A549 (cell line): ENCODE results near the gene LSM14B. TPM values are rescaled to one million over a fixed set of nuclear protein-coding genes. Genes with fewer than 3 reads are reported as not detected.

Source experiments
- ATAC-seq, 2 experiments: fragments of 200-7000 bp in 1 of 2; fragments of >200 bp in 1 of 2; cut with Nextera tagmentation in 1 of 2; cut with Tn5 transposase in 1 of 2; 3 replicates each; pipeline versions ENCODE4 v1.8.0 to v1.9.1; 2018 to 2020; ENCODE audit warnings: mild to moderate bottlenecking in 1 of 2, moderate library complexity in 1 of 2
- CTCF ChIA-PET: fragments of 300-600 bp; sonication (Branson Sonifier 250); formaldehyde crosslinking; extraction: SDS; loops from one replicate; lab custom pipeline; 2021; ENCODE audit warnings: antibody characterized with exemption, inconsistent platforms; lab: Yijun Ruan, JAX
- POLR2A ChIA-PET: fragments of 350-600 bp; formaldehyde crosslinking; extraction: SDS; loops from one replicate; lab custom pipeline; 2021; ENCODE audit warnings: antibody characterized with exemption, inconsistent platforms; lab: Yijun Ruan, JAX
- DNase-seq, 2 experiments: peaks; one replicate each; pipeline versions ENCODE4 v3.0.0 to v3.0.0-alpha.2; 2011 to 2016; ENCODE audit warnings: low read depth in 1 of 2, low spot score in 1 of 2
- FAIRE-seq: peaks from 2 replicates; lab custom pipeline; 2011; peaks lifted over from hg19 to GRCh38; lab: Jason Lieb, UNC
- H3K27ac ChIP-seq, 2 experiments: fragments of >200 bp; sonication (Bioruptor Twin); formaldehyde crosslinking; 3 replicates each; pipeline ENCODE4 v1.5.1; 2016 to 2017
- H3K4me1 ChIP-seq: fragments of >200 bp; sonication (Bioruptor Twin); formaldehyde crosslinking; 3 replicates; pipeline ENCODE4 v1.6.1; 2016
- H3K4me2 ChIP-seq: fragments of >200 bp; sonication (Bioruptor Twin); formaldehyde crosslinking; 3 replicates; pipeline ENCODE4 v1.6.1; 2016
- H3K4me3 ChIP-seq: fragments of >200 bp; sonication (Bioruptor Twin); formaldehyde crosslinking; 3 replicates; pipeline ENCODE4 v1.5.1; 2016
- H3K9me3 ChIP-seq: fragments of >200 bp; sonication (Bioruptor Twin); formaldehyde crosslinking; 3 replicates; pipeline ENCODE4 v1.6.1; 2016
- ATOH8 ChIP-seq: fragments of 250-450 bp; sonication (Bioruptor Pico); IDR thresholded peaks from 2 replicates; pipeline ENCODE4 v1.5.0; 2020; ENCODE audit warnings: low read depth, mild to moderate bottlenecking, moderate library complexity
- BHLHE40 ChIP-seq: IDR thresholded peaks from 2 replicates; pipeline ENCODE4 v1.6.1; 2012; ENCODE audit warnings: low read depth, low read length, inconsistent platforms
- CBX2 ChIP-seq: fragments of 200-600 bp; sonication (generic); IDR thresholded peaks from 2 replicates; pipeline ENCODE4 v1.6.1; 2016; ENCODE audit warnings: low read depth, mild to moderate bottlenecking, borderline replicate concordance
- CEBPB ChIP-seq, 2 experiments: fragments of >200 bp in 1 of 2; sonication (Bioruptor Twin) in 1 of 2; formaldehyde crosslinking in 1 of 2; IDR thresholded peaks; 2 replicates each; pipeline ENCODE4 v1.6.1; 2012 to 2016
- CHD2 ChIP-seq: fragments of 150-350 bp; IDR thresholded peaks from 2 replicates; pipeline ENCODE4 v1.6.1; 2014; ENCODE audit warnings: low read length; ENCODE audit not compliant: partially characterized antibody
- CHD4 ChIP-seq: fragments of 200-600 bp; sonication (generic); IDR thresholded peaks from 2 replicates; pipeline ENCODE4 v1.6.1; 2016; ENCODE audit warnings: antibody characterized with exemption, mild to moderate bottlenecking, borderline replicate concordance
- CTCF ChIP-seq: fragments of >200 bp; sonication (Bioruptor Twin); formaldehyde crosslinking; IDR thresholded peaks from 3 replicates; pipeline ENCODE4 v1.5.1; 2016
- EHMT2 ChIP-seq: fragments of 200-600 bp; sonication (generic); IDR thresholded peaks from 2 replicates; pipeline ENCODE4 v1.6.1; 2016; ENCODE audit warnings: antibody characterized with exemption, low read depth, mild to moderate bottlenecking, moderate library complexity
- EP300 ChIP-seq, 2 experiments: fragments of >200 bp; sonication (Bioruptor Twin); formaldehyde crosslinking; IDR thresholded peaks; 2 replicates in 1 of 2; 3 replicates in 1 of 2; pipeline ENCODE4 v1.6.1; 2016 to 2017
- FOSB ChIP-seq: fragments of 250-450 bp; sonication (Bioruptor Pico); IDR thresholded peaks from 2 replicates; pipeline ENCODE4 v1.5.0; 2020; ENCODE audit warnings: mild to moderate bottlenecking, moderate library complexity
- FOXS1 ChIP-seq: fragments of 250-450 bp; sonication (Bioruptor Pico); IDR thresholded peaks from 2 replicates; pipeline ENCODE4 v1.5.0; 2020; ENCODE audit warnings: mild to moderate bottlenecking, moderate library complexity
- HEYL ChIP-seq: fragments of 250-450 bp; sonication (Bioruptor Pico); IDR thresholded peaks from 2 replicates; pipeline ENCODE4 v1.8.0; 2021; ENCODE audit warnings: mild to moderate bottlenecking, moderate library complexity
- HMGXB4 ChIP-seq: fragments of 250-450 bp; sonication (Bioruptor Pico); IDR thresholded peaks from 2 replicates; pipeline ENCODE4 v1.5.0; 2021; ENCODE audit warnings: mild to moderate bottlenecking, moderate library complexity, borderline replicate concordance
- HOXA7 ChIP-seq: fragments of 250-450 bp; sonication (Bioruptor Pico); IDR thresholded peaks from 2 replicates; pipeline ENCODE4 v1.5.0; 2020; ENCODE audit warnings: mild to moderate bottlenecking, moderate library complexity
- HOXB5 ChIP-seq: fragments of 250-450 bp; sonication (Bioruptor Pico); IDR thresholded peaks from 2 replicates; pipeline ENCODE4 v1.5.0; 2020; ENCODE audit warnings: mild to moderate bottlenecking, moderate library complexity
- JUN ChIP-seq, 2 experiments: fragments of >200 bp; sonication (Bioruptor Twin); formaldehyde crosslinking; IDR thresholded peaks; 2 replicates in 1 of 2; 3 replicates in 1 of 2; pipeline ENCODE4 v1.6.1; 2016 to 2017
- JUNB ChIP-seq: fragments of >200 bp; sonication (Bioruptor Twin); formaldehyde crosslinking; IDR thresholded peaks from 2 replicates; pipeline ENCODE4 v1.6.1; 2016
- KDM5A ChIP-seq: fragments of 200-600 bp; sonication (generic); IDR thresholded peaks from 2 replicates; pipeline ENCODE4 v1.6.1; 2016; ENCODE audit warnings: antibody characterized with exemption, mild to moderate bottlenecking
- MYC ChIP-seq: IDR thresholded peaks from 2 replicates; pipeline ENCODE4 v1.6.1; 2012; ENCODE audit warnings: mild to moderate bottlenecking, inconsistent platforms, low read length, improper control_type of control experiment, borderline replicate concordance
- NFE2L2 ChIP-seq: fragments of 150-350 bp; conservative IDR thresholded peaks from 2 replicates; pipeline ENCODE4 v1.6.1; 2014; ENCODE audit warnings: low read length
- NPAS2 ChIP-seq: fragments of 250-450 bp; sonication (Bioruptor Pico); IDR thresholded peaks from 2 replicates; pipeline ENCODE4 v1.8.0; 2022; ENCODE audit warnings: mild to moderate bottlenecking, moderate library complexity, borderline replicate concordance
- PBX3 ChIP-seq: IDR thresholded peaks from 2 replicates; pipeline ENCODE4 v1.6.1; 2012
- POLR2AphosphoS2 ChIP-seq: conservative IDR thresholded peaks from 2 replicates; pipeline ENCODE4 v1.6.1; 2012; ENCODE audit warnings: low read length, improper control_type of control experiment, inconsistent platforms
- RFX5 ChIP-seq: fragments of 450-650 bp; IDR thresholded peaks from 2 replicates; pipeline ENCODE4 v1.7.1; 2014; ENCODE audit warnings: antibody characterized with exemption, mild to moderate bottlenecking, moderate library complexity
- RNF2 ChIP-seq: fragments of 200-600 bp; sonication (generic); IDR thresholded peaks from 2 replicates; pipeline ENCODE4 v1.6.1; 2016; ENCODE audit warnings: low read depth, mild to moderate bottlenecking, antibody characterized with exemption, moderate library complexity, borderline replicate concordance
- SMC3 ChIP-seq: fragments of >200 bp; sonication (Bioruptor Twin); formaldehyde crosslinking; IDR thresholded peaks from 3 replicates; pipeline ENCODE4 v1.6.1; 2018; ENCODE audit warnings: inconsistent platforms
- TFCP2L1 ChIP-seq: fragments of 250-450 bp; sonication (Bioruptor Pico); IDR thresholded peaks from 2 replicates; pipeline ENCODE4 v1.5.0; 2021; ENCODE audit warnings: mild to moderate bottlenecking
- ZFP36 ChIP-seq: fragments of 450-650 bp; IDR thresholded peaks from 2 replicates; pipeline ENCODE4 v1.6.1; 2014; ENCODE audit warnings: borderline replicate concordance; ENCODE audit not compliant: partially characterized antibody
- ZNF302 ChIP-seq: fragments of 250-450 bp; sonication (Bioruptor Pico); IDR thresholded peaks from 2 replicates; pipeline ENCODE4 v1.9.0; 2021; ENCODE audit warnings: inconsistent platforms, mild to moderate bottlenecking, moderate library complexity
- WGBS: methylation state at CpG from one replicate; pipeline ENCODE4 v1.1.6; 2017; ENCODE audit errors: missing lambda C conversion rate; 5-methylcytosine and 5-hydroxymethylcytosine counted together
- polyA plus RNA-seq, 4 experiments: library from polyadenylated mRNA; depleted of rRNA in 3 of 4; stranded (reverse); fragments of >200 nt; fragmentation: RNase III in 1 of 4; extraction: RNeasy Plus Mini Kit Qiagen cat#74134 plus additional on column Dnase treatment in 1 of 4; gene quantifications; 2 replicates in 3 of 4; 3 replicates in 1 of 4; pipeline ENCODE4 v1.2.3, GENCODE V29; 2011 to 2017
- TF ChIP-seq, protein P1 (sequence below): fragments of >200 bp; sonication (Bioruptor Twin); formaldehyde crosslinking; IDR thresholded peaks from 2 replicates; pipeline ENCODE4 v1.6.1; 2016
- TF ChIP-seq, protein P2 (sequence below): IDR thresholded peaks from 2 replicates; pipeline ENCODE4 v1.6.1; 2012; ENCODE audit warnings: low read depth, borderline replicate concordance
- TF ChIP-seq, protein P3 (sequence below): fragments of >200 bp; sonication (Bioruptor Twin); formaldehyde crosslinking; IDR thresholded peaks from 3 replicates; pipeline ENCODE4 v1.6.1; 2016

LSM14B gene
- polyA plus RNA-seq, 2 of the 4 experiments (the other 2 are of a cell fraction) = 22.7 to 28.1 TPM

- ChIA-PET POLR2A (no interaction called here), CTCF (interaction anchor here (0.6 to 1.2 kb wide), 4 partner anchors 16 to 30 kb away, joined by 3 to 4 read pairs (median 4); no protein-coding TSS in a partner anchor)
- Histone ChIP-seq H3K4me3 (no peak overlapping the region), H3K4me2 (peak overlapping the region; percentile 54), H3K9me3 (peaks cover 35% of the 10 kb centered on the region; the same call in 2 of the 3 replicates), H3K27ac (peak overlapping the region in 1 of 2 experiments; percentile 15; a peak in 1 of 6 replicates), H3K4me1 (peaks cover 22% of the 10 kb centered on the region)
- peak; percentile 92 to 94 for DNase-seq
- ATAC-seq = peak; percentile 94 to 97
- no peak for FAIRE-seq
- WGBS = 5% methylated on average over 15 of the region's 15 CpGs
- TF ChIP-seq JUNB (peak; percentile 86), NFE2L2 (0 out of 2 replicates have a peak, but pooled peaks have one; percentile 28), KDM5A (no peak), HEYL (CRISPR knock-in tag) (no peak), TFCP2L1 (CRISPR knock-in tag) (no peak), NPAS2 (no peak), ZFP36 (no peak), JUN (IDR thresholded peaks at IDR 0.05) (peak; percentile 48 to 54; a peak in 2 of 5 replicates), EHMT2 (no peak), FOSB (no peak), RNF2 (no peak), CBX2 (no peak), CEBPB (IDR thresholded peaks at IDR 0.05) (no peak; a peak in 1 of 4 replicates), HMGXB4 (no peak), CTCF (no peak), RFX5 (no peak), PBX3 (no peak; the same call in 1 of the 2 replicates), POLR2AphosphoS2 (no peak), SMC3 (no peak), HOXA7 (CRISPR knock-in tag) (no peak), EP300 (IDR thresholded peaks at IDR 0.05) (0 out of 5 replicates have a peak, but pooled peaks of 1 of the 2 experiments have one; percentile 17), CHD2 (no peak), MYC (no peak), FOXS1 (CRISPR knock-in tag) (no peak), BHLHE40 (no peak), HOXB5 (CRISPR knock-in tag) (no peak), CHD4 (no peak), ATOH8 (CRISPR knock-in tag) (no peak), ZNF302 (no peak)
- TF ChIP-seq, protein P1, sequence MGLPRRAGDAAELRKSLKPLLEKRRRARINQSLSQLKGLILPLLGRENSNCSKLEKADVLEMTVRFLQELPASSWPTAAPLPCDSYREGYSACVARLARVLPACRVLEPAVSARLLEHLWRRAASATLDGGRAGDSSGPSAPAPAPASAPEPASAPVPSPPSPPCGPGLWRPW = no peak
- TF ChIP-seq, protein P2, sequence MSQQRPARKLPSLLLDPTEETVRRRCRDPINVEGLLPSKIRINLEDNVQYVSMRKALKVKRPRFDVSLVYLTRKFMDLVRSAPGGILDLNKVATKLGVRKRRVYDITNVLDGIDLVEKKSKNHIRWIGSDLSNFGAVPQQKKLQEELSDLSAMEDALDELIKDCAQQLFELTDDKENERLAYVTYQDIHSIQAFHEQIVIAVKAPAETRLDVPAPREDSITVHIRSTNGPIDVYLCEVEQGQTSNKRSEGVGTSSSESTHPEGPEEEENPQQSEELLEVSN = no peak
- TF ChIP-seq, protein P3, sequence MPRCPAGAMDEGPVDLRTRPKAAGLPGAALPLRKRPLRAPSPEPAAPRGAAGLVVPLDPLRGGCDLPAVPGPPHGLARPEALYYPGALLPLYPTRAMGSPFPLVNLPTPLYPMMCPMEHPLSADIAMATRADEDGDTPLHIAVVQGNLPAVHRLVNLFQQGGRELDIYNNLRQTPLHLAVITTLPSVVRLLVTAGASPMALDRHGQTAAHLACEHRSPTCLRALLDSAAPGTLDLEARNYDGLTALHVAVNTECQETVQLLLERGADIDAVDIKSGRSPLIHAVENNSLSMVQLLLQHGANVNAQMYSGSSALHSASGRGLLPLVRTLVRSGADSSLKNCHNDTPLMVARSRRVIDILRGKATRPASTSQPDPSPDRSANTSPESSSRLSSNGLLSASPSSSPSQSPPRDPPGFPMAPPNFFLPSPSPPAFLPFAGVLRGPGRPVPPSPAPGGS = no peak
Measured at GRCh38 chr20:62088258-62089127, 33.8 kb upstream of the LSM14B start.
